IPS-15b (cell line): ENCODE measurements around the gene KIF19.
A peak's percentile ranks its signal among the peaks of the same experiment; 100 is the strongest.

Experiments used
- H3K27me3 ChIP-seq: one replicate; pipeline ENCODE4 v1.6.1; 2013; ENCODE audit warnings: low read length; ENCODE audit not compliant: control insufficient read depth, insufficient read depth
- H3K36me3 ChIP-seq: one replicate; pipeline ENCODE4 v1.6.1; 2013; ENCODE audit warnings: low read length; ENCODE audit not compliant: control insufficient read depth, insufficient read depth
- H3K4me1 ChIP-seq: one replicate; pipeline ENCODE4 v1.6.1; 2013; ENCODE audit warnings: mild to moderate bottlenecking, low read length; ENCODE audit not compliant: control insufficient read depth, insufficient read depth
- H3K4me3 ChIP-seq: one replicate; pipeline ENCODE4 v1.5.1; 2013; ENCODE audit warnings: low read depth, low read length
- H3K9ac ChIP-seq: one replicate; pipeline ENCODE4 v1.6.1; 2013; ENCODE audit warnings: low read depth, mild to moderate bottlenecking, low read length
- H3K9me3 ChIP-seq: one replicate; pipeline ENCODE4 v1.6.1; 2013; ENCODE audit warnings: mild to moderate bottlenecking, low read length; ENCODE audit not compliant: control insufficient read depth, insufficient read depth

The KIF19 gene

GRCh38 chr17:74371653-74372147 lies 45.7 kb downstream of the KIF19 start:
- Histone ChIP-seq H3K4me3 (no peak overlapping the region), H3K9me3 (no peaks in the 10 kb centered on the region), H3K9ac (no peak overlapping the region), H3K36me3 (no peaks in the 10 kb centered on the region), H3K27me3 (no peaks in the 10 kb centered on the region), H3K4me1 (peaks cover 3% of the 10 kb centered on the region)

DNA sequence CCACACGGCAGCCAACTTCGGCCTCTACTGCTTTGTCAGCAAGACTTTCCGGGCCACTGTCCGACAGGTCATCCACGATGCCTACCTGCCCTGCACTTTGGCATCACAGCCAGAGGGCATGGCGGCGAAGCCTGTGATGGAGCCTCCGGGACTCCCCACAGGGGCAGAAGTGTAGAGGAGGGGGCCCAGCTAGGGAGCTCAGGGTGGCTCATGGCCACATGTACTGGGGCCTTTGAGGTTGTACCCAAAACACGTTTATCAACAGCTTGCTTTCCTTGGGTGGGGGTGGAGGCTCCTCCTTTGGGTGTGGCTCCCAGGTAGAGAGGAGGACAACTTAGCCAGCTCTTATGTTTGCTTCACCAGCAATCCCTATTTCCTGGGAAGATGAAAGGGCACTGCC lies 46.4 kb downstream of the KIF19 start:
- no peak overlapping the region for H3K9ac ChIP-seq
- H3K4me3 ChIP-seq: no peak overlapping the region
- H3K4me1 ChIP-seq: peaks cover 3% of the 10 kb centered on the region
- no peaks in the 10 kb centered on the region for H3K36me3 ChIP-seq
- no peaks in the 10 kb centered on the region for H3K9me3 ChIP-seq
- H3K27me3 ChIP-seq: no peaks in the 10 kb centered on the region

GRCh38 chr17:74373838-74374606 lies 48.0 kb downstream of the KIF19 start:
- no peaks in the 10 kb centered on the region for H3K36me3 ChIP-seq
- no peak overlapping the region for H3K4me3 ChIP-seq
- H3K27me3 ChIP-seq: no peaks in the 10 kb centered on the region
- H3K9me3 ChIP-seq: no peaks in the 10 kb centered on the region
- peaks cover under 1% of the 10 kb centered on the region for H3K4me1 ChIP-seq
- H3K9ac ChIP-seq: no peak overlapping the region

DNA sequence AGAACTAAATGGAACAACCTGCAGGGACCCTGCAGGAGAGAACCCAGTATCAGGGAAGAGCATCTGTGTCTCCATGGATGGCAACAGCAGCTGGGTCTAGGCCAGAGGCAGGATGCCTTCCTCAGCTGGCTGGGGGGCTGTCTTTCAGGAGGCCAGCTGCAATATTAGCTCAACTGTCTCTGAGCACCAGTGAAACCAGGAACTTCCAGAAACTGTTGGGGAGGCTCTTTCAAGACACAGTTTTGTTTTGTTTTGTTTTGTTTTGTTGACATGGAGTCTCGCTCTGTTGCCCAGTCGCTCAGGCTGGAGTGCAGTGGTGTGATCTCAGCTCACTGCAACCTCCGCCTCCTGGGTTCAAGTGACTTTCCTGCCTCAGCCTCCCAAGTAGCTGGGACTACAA lies 48.8 kb downstream of the KIF19 start:
- H3K4me1 ChIP-seq: no peaks in the 10 kb centered on the region
- no peaks in the 10 kb centered on the region for H3K36me3 ChIP-seq
- H3K4me3 ChIP-seq: no peak overlapping the region
- no peak overlapping the region for H3K9ac ChIP-seq
- H3K27me3 ChIP-seq: no peaks in the 10 kb centered on the region
- H3K9me3 ChIP-seq: no peaks in the 10 kb centered on the region

GRCh38 chr17:74379495-74380085 lies 53.6 kb downstream of the KIF19 start:
- Histone ChIP-seq H3K4me3 (peak overlapping the region; percentile 41), H3K9ac (no peak overlapping the region), H3K36me3 (no peaks in the 10 kb centered on the region), H3K27me3 (no peaks in the 10 kb centered on the region), H3K9me3 (no peaks in the 10 kb centered on the region), H3K4me1 (peaks cover 4% of the 10 kb centered on the region)

DNA sequence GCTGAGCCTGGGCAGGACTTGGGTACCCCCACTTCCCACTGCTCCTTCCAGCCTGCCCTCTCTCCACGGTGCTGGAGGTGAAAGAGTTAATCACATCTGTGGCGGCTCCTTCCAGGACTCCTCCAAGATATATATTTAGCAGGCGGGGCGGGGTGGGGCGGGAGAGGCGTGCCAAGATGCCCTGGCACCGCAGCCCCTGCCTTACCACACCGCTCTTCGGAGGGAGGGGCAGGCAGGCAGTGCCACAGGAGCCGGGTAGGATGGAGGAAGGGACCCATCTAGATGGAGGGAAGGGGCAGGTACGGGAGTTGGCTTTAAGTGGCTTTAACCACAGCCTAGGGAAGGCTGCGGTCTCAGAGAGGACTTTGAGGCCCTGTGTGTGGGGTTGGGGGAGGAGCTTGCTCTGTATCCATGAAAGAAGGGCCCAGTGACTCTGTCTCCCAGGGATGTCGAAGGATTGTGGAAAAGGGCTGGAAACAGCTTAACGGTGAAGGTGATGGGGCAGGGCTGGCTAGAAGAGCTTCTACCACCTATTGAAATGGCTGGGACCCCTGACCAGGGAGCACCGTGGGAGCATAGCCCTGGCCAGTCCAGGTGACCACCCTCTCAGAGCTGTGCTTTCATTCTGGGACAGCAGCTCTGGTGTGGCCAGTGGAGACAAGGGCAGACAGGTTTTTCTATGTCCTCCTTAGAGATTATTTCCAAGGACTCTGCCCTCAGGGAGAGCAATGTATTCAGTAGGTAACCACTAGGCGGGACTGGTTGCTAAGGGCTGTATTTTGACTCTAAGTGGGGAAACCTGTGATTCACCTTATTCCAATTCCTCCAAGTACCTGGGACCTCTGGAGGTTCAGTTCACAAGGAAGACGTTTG lies 54.3 kb downstream of the KIF19 start:
- H3K4me3 ChIP-seq: peak overlapping the region; percentile 41
- no peaks in the 10 kb centered on the region for H3K9me3 ChIP-seq
- H3K36me3 ChIP-seq: no peaks in the 10 kb centered on the region
- no peak overlapping the region for H3K9ac ChIP-seq
- no peaks in the 10 kb centered on the region for H3K27me3 ChIP-seq
- peaks cover 4% of the 10 kb centered on the region for H3K4me1 ChIP-seq

DNA sequence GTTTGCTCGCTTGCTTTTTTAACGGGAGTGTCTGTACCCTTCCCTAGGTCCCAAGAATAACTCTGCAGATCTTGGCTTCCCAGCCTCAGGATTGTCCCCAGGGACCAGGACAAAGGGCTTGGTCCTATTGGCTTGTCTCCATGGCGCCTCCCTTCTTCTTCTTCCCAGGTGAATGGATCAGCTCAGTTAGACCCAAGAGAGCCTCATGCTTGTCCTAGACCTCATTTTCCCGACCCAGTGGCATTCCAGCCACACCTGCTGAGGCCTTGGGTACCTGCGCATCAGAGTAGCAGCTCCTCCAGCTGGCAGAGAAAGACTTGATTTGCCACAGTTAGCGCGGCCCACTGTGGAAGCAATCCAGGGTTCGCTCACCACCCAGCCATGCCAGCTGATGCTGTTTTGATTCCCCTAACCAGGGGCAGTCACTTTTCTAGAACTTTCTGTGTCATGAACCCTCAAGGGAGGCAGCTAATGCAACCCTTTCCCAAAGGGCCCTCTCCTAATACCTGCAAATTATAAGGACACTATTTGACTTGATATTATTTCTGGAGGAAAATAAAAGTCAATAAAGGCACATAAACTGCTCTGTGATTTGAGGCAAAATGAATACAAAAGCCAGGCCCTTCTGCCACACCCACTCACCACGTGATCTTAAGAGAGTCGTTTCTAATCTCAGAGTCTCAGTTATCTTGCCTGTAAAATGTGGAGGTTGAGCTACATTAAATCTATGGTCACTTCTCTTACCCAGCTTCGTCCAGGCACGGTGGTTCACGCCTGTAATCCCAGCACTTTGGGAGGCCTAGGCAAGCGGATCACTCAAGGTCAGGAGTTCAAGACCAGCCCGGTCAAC lies 55.2 kb downstream of the KIF19 start:
- no peaks in the 10 kb centered on the region for H3K36me3 ChIP-seq
- no peak overlapping the region for H3K4me3 ChIP-seq
- no peak overlapping the region for H3K9ac ChIP-seq
- H3K9me3 ChIP-seq: no peaks in the 10 kb centered on the region
- H3K27me3 ChIP-seq: no peaks in the 10 kb centered on the region
- H3K4me1 ChIP-seq: peaks cover 4% of the 10 kb centered on the region

DNA sequence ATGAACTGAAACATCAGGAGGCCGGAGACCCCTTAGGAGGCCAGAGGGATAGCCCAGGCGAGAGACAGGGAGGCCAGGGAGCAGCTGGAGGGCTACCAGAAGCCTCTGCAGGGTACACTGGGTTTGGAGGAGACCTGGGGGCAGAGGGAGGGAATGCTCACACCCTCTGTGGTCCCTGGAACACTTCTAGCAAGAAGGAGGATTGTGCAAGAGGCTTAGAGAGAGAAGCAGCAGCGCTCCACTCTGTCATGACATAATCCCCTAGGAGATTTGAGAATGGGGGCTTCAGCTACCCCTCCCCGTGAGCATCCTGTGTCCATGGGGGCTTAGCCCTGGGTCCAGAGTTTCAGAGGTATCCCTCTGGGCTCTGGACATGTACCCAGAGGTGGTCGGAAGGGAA lies 57.1 kb downstream of the KIF19 start:
- H3K36me3 ChIP-seq: no peaks in the 10 kb centered on the region
- no peaks in the 10 kb centered on the region for H3K9me3 ChIP-seq
- H3K9ac ChIP-seq: no peak overlapping the region
- H3K4me1 ChIP-seq: peaks cover 7% of the 10 kb centered on the region
- no peak overlapping the region for H3K4me3 ChIP-seq
- H3K27me3 ChIP-seq: no peaks in the 10 kb centered on the region

GRCh38 chr17:74385201-74385600 lies 59.2 kb downstream of the KIF19 start:
- Histone ChIP-seq H3K4me3 (no peak overlapping the region), H3K36me3 (no peaks in the 10 kb centered on the region), H3K9ac (no peak overlapping the region), H3K27me3 (no peaks in the 10 kb centered on the region), H3K4me1 (peaks cover 11% of the 10 kb centered on the region), H3K9me3 (no peaks in the 10 kb centered on the region)

- Histone ChIP-seq H3K27me3 (no peaks in the 10 kb centered on the region), H3K4me3 (no peak overlapping the region), H3K36me3 (no peaks in the 10 kb centered on the region), H3K9me3 (no peaks in the 10 kb centered on the region), H3K9ac (no peak overlapping the region), H3K4me1 (peaks cover 8% of the 10 kb centered on the region)
These were observed 60.4 kb downstream of the KIF19 start for GRCh38 chr17:74386386-74386785.
